Tibial nerve (tissue), 4 donors: ENCODE measurements around the gene PDZD2.

Source experiments
- EP300 ChIP-seq, 2 donors: sonication (generic); formaldehyde crosslinking; IDR thresholded peaks; one replicate each; pipeline ENCODE4 v1.6.1; 2017; ENCODE audit warnings: antibody characterized with exemption in 2 of 2, mild to moderate bottlenecking in 1 of 2
- TF ChIP-seq, protein P1 (sequence below), 5 experiments: fragments of 200-600 bp in 3 of 5; fragments of 450-650 bp in 2 of 5; sonication (generic) in 3 of 5; IDR thresholded peaks; one replicate each; pipeline ENCODE4 v1.5.1; 2016 to 2019; ENCODE audit warnings: antibody characterized with exemption in 5 of 5, mild to moderate bottlenecking in 3 of 5, moderate library complexity in 2 of 5

DNA sequence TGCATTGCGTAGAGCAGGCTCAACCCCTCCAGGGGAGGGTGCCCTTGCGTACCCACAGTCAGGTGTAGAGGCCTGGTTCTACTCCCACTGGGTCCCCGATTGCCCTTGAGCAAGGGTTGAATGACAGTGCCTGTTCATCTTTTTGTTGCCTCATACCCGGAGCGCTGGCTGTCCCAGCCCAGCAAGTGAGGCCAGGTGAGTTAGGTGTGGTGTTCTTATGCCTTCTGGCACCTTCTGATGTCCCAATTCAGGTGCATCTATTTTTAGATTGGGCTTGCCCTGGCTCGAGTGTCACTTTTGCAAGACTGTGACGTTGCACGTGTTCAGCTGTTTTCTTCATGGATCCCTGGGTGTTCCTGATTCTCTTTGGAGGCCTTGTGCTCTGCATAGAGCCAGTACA, 277.4 kb downstream of the PDZD2 start:
- TF ChIP-seq, protein P1, sequence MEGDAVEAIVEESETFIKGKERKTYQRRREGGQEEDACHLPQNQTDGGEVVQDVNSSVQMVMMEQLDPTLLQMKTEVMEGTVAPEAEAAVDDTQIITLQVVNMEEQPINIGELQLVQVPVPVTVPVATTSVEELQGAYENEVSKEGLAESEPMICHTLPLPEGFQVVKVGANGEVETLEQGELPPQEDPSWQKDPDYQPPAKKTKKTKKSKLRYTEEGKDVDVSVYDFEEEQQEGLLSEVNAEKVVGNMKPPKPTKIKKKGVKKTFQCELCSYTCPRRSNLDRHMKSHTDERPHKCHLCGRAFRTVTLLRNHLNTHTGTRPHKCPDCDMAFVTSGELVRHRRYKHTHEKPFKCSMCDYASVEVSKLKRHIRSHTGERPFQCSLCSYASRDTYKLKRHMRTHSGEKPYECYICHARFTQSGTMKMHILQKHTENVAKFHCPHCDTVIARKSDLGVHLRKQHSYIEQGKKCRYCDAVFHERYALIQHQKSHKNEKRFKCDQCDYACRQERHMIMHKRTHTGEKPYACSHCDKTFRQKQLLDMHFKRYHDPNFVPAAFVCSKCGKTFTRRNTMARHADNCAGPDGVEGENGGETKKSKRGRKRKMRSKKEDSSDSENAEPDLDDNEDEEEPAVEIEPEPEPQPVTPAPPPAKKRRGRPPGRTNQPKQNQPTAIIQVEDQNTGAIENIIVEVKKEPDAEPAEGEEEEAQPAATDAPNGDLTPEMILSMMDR (IDR thresholded peaks at IDR 0.05): no peak
- TF ChIP-seq EP300 (IDR thresholded peaks at IDR 0.05): no peak
